HG03457 (cell line): ENCODE data around the gene TSPAN18.

Source experiments
- ATAC-seq: cut with Tn5 transposase; IDR thresholded peaks from one replicate; pipeline ENCODE4 v1.9.1; 2021; ENCODE audit warnings: moderate number of reproducible peaks; ENCODE audit not compliant: unreplicated experiment

The TSPAN18 gene

DNA sequence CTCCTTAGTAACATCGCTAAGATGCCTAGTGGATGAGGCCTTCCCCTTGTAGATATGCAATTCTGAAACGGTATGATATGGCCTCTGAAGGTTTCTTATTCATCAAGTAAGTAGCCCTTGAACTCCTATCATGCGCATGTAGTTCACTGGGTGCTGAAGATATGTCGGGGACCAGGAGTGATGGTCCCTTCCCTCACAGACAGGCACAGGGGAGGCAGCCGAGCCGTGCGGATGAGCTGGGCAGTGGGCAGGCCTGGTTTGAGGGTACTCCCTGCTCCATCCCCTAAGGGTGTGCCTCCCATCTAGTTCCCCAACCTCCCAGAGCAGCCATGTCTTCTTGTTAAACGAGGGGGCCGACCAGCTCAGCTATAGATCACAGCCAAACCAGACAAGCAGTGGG is 183.8 kb downstream of the TSPAN18 start:
- ATAC-seq, result no peak

DNA sequence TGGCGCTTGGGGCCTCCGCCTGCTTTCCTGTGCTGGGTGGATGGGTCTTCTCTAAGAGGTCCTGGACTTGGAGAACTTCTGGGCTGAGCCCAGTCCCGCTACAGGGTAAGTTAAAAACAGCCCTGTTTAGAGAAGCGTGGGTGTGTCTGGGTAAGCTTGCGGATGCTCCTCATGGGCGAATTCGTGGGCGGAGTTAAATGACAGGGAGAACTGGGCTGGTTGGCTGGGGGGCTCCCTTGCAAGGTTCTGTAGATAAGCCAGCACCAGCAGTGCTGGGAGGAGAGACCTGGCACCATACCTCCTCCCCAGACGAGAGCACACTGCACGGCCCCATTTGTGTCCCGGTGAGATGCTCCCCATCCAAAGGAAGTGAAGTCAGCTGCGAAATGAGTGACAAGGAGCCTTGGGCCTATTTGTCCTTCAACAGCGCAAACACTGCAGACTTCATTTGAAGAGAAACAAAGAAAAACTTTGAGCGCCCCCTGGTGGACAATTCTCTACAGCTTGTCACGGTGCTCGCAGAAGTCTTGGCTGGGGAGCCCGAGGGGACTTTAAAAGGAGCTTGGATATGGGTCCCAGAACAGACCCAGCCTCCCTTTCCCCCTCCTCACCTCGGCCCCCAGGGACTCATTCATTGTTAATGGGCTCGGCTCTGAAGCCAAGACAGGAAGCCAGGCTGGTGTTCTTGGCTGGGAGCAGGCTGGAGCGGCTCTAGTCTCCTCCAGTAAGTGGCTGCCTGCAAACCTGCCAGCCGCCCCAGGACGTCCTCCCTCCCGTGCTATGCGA is 184.5 kb downstream of the TSPAN18 start:
- peak; percentile 54 for ATAC-seq

DNA sequence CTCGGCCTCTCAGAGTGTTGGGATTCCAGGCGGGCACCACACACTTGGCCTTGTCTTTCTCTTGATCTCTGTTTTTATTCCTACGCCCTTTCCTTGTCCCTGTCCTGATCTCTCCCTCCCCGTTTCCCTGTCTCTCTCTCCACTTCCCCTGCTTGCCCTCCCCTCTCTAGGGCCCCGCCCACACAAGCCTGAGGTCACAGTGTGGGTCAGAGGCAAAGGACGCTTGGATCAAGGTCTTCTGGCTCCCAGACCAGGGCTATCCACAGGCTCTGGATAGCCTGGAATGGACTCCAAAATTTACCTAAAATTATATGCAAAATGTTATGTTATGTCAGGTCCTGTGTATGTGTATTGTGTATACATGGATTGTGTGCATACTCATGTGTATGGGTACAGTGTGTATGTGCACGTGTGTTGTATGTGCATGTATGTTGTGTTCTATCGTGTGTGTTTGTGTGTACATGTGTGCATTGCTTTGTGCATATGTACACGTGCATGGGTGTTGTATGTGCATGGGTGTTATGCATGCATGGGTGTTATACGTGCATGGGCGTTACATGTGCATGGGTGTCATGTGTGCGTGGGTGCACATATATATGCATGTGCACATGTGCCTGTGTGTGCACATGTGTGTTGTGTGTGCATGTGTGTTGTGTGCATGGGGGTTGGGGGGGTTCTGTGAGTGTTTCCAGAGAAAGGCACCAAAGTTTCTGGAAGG is 185.7 kb downstream of the TSPAN18 start:
- no peak for ATAC-seq

DNA sequence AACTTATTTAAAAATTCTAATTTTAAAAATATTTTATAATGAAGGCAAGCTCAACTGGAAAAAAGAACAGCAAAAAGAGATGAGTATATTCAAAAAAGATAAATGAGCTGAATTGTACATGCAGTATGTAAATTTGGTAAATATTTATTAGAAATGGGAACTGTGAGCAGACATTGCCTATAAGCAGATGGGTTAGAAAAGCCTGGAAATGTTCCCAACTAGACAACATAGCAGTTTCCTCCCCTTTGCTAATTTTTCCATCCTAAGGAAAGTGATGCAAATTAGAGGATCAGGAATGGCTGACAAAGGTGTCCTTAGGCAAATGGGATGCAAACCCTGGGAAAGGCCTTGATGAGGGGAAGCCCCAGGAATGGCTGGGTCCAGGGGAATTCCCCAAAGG is 186.7 kb downstream of the TSPAN18 start:
- ATAC-seq, result no peak

DNA sequence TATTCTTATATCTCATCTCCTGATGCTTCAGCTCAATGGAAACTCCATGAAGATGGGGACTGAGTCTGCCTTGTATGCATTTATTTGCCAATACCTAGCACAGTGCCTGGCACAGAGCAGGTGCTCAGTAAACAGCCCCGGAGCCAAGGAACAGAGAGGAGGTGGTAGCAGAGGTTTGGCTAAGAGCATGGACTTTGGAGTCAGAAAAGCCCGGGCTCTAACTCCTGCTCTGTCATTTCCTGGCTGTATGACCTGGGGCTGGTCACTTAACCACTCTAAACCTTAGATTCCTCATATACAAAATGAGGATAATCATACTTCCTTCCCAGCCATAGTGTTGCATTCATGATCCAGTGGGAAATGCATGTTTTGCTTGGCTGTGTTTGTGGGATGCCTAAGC is 187.3 kb downstream of the TSPAN18 start:
- no peak for ATAC-seq

DNA sequence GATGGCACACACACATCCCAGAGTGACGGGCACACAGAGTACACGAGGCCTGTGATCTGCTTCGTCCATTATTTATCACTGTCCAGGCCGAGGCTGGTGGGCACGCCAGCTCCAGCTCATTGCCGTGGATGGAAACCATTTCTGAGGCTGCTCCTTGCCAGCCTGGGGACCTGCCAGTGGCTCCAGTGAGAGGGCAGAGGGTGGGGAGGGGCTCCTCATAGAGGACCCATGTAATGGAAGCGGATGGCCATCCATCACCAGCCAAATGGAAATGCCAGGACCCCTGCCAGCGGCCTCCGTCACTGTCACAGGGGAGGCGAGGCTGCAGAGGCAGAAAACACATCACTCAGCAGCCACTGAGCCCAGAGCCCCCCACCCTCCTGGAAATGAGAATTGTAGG is 188.2 kb downstream of the TSPAN18 start:
- ATAC-seq, result no peak

DNA sequence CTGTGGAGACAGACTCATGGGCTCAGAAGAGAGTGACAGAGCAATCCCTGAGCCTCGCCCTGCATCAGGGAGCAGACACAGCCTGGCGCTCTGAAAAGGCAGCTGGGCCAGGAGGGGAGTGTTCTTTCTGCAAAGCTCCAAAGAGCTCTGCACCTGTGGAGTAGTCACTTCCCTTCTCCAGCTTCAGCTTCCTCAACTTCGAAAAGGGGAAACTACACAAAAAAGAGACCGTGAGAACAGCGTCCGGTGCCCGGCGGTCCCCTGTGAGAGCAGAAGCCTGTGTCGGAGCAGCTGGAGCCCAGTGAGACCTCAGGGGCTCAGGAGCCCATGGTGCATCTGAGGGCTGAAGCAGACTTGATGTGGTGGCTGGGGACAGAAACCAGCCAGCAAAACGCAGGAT is 188.9 kb downstream of the TSPAN18 start:
- no peak for ATAC-seq

DNA sequence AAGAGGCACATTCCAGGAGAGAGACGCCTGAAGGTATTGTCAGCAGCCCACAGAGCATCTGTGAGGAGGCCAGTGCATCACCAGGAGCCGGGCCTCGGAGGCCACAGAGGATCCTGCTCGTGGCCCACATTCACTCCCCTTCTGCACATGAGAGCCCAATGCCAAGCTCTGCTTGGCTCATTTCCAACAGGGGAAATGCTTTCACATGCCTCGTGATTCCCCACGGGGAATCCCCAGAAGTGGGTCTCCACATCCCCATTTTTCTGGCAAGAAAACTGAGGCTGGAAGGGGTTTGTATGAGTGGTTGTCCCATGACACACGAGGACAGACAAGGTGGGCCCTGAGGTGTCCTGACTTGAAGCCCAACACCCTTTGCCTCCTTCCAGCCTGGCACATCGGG is 189.6 kb downstream of the TSPAN18 start:
- no peak for ATAC-seq

DNA sequence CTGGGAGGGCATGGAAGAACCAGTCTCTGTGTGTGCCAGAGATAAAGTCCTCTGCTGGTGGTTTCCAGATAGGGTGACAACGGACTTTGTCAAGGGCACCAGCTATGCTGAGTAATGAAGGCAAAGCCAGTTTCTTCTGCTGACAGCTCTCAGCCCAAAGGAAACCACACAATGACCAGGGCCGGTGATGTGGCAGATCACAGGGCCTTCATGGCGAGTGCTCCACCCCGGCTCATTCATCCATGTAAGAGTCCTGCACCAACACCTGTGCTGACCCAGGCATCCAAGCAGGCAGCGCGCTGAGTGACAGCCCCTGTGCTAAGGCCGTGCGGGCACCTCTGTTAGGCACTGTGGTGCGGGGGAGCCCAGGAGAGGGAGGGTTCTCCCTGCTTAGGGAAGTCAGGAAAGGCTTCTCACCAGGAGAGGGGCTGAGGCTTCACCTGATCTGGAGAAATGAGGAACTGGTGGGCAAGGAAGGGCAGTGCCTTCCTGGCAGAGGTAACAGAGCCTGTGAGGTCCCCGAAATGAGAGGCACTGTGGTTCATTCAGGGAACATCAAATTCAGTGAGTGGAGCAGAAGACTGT is 190.1 kb downstream of the TSPAN18 start:
- ATAC-seq, result no peak

DNA sequence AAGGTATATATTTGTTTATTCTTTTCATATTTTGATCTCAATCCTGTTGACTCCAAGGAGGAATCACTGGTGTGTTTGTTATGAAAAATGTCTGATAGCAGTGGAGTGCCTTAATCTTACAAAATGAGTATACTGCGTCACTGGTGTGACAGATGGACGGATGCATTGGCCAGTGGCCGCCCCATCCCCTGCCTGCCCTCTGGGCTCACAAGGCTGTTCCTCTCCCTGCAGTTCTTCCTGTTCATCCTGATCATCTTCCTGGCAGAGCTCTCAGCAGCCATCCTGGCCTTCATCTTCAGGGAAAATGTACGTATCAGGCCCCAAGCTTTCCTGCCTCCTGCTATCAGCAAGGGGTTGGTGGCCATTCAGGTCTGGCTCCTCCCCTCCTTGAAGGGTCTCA is 191.0 kb downstream of the TSPAN18 start:
- ATAC-seq, result no peak

DNA sequence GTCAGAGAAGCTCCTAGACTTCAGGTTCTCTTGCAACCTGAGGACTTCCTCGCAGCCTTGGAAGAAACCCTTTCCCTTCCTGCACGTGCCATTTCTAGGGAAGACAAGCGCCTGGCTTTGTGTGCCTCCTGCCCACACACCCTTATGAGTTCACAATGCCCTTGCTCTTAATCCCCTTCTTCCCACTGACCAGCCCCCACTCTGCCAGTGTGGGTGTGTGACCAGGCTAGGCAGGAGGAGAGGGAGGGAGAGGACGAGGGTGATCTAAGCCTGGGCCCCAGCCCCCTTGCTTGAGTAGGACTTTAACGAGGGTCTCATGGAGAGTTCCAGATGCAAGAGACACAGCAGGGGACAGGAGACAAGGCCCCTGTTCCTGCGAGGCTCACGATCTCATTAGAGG is 193.7 kb downstream of the TSPAN18 start:
- ATAC-seq, result no peak

DNA sequence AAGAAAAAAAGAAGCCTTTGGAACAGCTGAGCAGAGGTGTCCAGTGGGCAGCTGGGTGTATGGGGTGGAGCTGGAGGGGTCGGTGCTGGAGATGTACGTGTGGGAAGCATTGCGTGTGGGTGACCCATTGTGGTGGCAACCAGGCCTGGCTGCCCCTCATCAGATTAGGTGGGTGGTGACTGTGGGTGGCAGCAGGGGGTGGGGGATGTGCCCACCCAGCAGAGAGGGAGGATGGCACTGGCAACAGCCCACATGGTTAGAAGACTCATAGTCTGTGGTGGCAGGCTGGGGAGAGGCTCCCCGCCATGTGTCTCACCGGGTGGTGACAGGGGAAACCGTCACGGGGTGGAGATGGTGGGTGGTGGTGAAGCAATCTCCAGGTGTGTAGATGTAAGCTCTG is 196.4 kb downstream of the TSPAN18 start:
- ATAC-seq, result no peak

DNA sequence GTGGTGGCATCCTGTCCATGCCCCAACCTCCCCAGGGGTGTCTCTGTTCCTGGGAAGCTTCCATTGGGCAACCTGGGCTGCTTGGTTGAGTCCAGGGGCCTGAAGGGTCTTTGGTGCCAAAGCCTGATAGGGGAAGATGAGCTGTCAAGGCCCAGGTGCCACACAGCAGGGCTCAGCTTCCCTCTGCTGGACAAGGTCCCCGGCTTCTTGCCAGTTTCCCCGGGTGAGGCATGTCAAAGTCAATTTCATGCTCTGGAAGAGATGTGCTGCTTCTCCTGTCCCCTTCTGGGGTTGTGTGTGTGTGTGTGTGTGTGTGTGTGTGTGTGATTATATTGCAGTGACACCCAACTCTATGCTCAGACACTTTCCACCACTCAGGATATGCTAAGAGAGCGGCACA is 197.0 kb downstream of the TSPAN18 start:
- ATAC-seq, result no peak

DNA sequence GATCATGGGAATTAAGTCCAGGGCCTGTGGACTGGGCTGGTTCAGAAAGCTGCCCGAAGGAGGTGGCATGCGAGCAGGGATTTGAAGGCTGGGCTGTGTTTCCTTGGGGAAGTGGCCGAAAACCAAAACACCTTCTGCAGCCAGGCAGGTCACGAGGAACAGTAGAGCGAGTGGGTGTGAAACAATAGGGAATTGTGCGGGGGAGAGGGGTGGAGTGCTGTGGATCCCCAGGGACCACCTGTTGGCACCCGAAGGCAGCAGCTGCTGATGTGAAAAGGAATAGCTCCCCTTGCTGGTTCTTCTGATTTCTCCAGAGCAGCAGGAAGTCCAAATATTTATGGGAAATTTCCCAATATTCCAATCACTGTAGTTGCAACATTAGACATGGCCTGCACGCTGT is 199.3 kb downstream of the TSPAN18 start:
- no peak for ATAC-seq

DNA sequence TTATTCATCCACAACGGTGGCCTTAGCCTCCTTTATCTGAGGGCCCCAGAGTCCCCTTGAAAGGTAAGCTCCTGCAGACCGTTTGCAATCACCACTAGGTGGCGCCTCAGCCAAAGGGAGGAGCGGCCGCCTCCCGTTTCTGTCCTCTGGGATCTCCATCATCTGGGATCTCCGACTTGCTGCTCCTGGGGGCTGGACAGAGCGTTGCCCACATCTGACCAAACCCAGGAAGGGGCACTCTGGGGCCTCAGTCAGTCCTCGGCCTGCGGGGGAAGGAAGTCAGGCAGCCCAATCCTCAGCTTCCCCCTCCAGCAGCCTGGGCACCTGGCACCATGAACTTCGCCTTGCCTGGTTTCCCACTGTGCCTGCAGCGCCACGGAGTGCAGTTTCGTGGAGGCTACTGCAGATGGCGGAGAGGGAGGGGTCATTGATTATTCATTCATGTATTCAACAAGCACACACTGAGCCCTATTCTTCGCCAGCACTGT is 200.5 kb downstream of the TSPAN18 start:
- no peak for ATAC-seq

DNA sequence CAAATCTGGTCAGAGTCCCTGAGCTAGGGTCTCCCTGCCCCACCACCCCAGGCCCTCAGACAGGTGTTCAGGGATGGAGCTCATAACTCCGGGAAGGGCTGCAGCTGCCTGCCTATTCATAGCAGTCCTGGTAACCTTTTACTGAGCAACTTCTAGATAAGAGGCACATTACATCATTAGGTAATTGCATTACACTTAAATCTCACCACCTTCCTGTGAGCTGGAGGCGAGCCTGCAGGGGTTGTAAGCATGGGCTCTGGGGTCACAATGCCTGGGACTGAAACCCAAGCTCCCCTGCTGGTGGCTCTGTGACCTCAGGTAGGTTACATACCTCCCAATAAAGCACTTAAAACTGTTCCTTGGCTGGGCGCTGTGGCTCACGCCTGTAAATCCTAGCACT is 201.4 kb downstream of the TSPAN18 start:
- ATAC-seq, result no peak

DNA sequence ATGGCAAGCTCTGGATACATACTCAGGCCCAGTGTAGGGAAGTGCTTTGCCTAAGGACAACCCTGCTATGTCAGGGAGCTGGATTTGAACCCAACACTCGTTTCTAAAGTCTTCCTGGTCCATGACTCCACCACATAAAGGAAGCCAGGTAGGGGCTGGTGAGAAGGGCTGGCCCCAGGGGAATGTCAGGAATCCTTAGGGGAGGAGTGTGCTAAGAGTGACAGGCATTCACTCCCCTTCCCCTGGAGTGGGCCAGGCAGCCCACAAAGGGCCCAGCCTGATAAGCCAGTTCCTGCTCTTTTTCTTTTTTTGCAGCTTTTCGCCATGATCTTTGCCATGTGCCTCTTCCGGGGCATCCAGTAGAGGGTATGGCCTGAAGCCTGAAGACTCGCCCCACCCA is 202.1 kb downstream of the TSPAN18 start:
- ATAC-seq, result no peak

DNA sequence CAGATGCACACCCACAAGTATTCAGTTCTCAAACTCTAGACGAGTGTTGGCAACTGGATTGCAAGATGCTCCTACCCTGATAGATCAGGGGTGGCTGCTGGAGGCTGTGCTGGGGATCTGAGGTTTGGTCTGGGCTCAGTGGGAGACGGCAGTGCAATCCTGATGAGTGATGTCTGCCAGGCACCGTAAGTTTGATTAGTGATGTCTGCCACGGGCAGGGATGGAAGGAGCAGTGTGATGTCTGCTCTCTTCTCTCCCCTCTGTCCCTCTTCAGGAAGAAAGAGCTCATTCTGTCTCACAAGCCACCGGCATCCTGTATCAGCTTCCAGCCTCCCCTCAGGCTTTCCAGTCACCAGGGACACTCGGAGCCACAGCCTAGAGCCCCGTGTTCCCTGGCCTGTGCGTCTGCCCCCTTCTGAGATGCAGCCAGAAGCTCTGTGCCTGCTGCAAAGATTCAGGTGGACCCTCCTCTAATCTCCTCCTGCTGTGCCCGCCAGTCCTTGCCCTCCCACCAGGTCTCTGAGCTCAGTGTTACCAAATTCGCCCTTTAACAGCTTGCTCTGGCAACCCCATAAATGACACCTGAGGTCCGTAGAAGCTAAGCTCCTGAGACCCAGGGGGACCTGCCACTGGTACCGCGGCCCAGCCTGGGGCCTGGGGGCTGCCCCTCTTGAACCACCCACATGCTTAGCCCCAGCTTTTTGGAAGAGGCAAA is 204.0 kb downstream of the TSPAN18 start:
- ATAC-seq, result no peak

DNA sequence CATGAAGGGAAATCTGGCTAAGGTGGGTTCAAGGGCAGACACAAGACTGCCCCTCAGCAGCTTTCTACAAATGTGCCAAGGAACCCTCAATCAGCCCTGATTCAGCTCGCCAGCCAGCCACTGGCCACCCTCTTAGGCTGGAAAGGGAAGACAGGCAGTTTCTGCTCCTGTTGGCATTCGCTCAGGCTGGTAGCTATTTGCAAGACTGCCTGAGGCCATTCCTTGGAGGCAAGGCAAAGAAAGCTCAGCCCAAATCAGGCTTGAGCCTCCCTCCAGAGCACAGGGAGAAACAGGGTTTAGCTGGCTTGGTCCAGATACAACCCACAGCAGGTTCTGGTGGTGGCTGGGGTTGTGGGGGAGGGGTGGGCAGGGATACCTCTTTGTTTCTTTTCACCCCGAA is 204.7 kb downstream of the TSPAN18 start:
- ATAC-seq, result no peak

DNA sequence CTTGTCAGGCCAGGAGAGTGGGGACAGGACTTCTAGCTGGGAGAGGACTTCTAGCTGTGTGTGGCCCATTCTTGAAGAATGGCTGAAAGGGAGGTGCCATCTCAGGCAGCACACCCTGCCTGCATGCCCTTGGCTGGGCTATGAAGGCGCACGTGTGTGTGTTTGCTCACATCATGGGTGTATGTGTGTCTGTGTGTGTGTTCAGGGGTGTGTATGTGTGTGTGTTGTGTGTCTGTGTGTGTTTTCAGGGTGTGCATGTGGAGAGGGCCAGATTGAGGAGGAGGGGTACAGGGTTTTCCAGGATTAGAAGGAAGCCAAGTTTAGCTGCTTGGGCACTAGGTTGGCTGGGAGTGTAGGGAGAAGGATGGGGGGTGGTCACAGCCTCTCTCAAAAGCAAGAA is 207.3 kb downstream of the TSPAN18 start:
- no peak for ATAC-seq

DNA sequence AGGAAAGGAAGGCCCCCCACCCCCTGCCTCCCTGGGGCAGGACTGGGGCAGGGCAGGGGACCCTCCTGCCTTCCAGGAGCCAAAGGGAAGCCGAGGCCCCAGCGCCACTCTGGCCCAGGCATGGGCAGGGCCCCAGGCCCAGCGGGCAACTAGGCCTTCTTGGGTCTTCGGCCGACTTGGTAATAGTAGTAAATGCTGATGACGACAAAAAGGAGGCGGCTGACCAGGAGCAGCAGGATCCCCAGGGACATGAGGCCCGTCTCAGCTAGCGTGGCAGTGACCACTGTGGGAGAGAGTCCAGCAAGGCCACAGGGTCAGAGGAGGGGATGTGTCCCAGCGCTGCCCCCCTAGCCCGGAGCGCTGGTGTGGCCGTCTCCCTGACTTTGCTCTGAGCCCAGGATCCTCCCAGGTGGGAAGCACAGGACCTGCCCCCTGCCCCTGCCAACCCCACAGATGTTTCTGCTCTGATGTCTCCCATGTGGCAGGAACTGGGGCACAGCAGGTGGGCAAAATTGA is 208.0 kb downstream of the TSPAN18 start:
- ATAC-seq, result no peak
